Neural cell (in vitro differentiated cells): ENCODE measurements around the gene PCDH1. TPM values are rescaled to one million over a fixed set of nuclear protein-coding genes. Genes with fewer than 3 reads are reported as not detected.

Source experiments
- H2AFZ ChIP-seq: fragments of 200-600, 300-800 bp; sonication (generic), shearing (Covaris generic); 2 replicates; pipeline ENCODE4 v1.6.0; 2014; ENCODE audit warnings: low read depth, mild to moderate bottlenecking, antibody characterized with exemption, low read length, moderate library complexity
- H3F3A ChIP-seq: fragments of 200-600 bp; shearing (Covaris generic); 2 replicates; pipeline ENCODE4 v1.6.1; 2016; ENCODE audit warnings: mild to moderate bottlenecking, moderate library complexity, mixed read lengths, antibody characterized with exemption, low read length; ENCODE audit not compliant: insufficient read depth, poor library complexity, severe bottlenecking
- H3K27ac ChIP-seq: fragments of 200-600, 300-800 bp; sonication (generic), shearing (Covaris generic); 2 replicates; pipeline ENCODE4 v1.5.1; 2014; ENCODE audit warnings: mild to moderate bottlenecking, low read length, moderate library complexity
- H3K27me3 ChIP-seq: fragments of 300-800, 200-600 bp; sonication (generic), shearing (Covaris generic); 2 replicates; pipeline ENCODE4 v1.6.0; 2014; ENCODE audit warnings: mild to moderate bottlenecking, low read depth, low read length, moderate library complexity; ENCODE audit not compliant: insufficient read depth
- H3K36me3 ChIP-seq: fragments of 300-800, 200-600 bp; sonication (generic), shearing (Covaris generic); 2 replicates; pipeline ENCODE4 v1.5.1; 2014; ENCODE audit warnings: mild to moderate bottlenecking, antibody characterized with exemption, low read length, moderate library complexity; ENCODE audit not compliant: insufficient read depth
- H3K4me2 ChIP-seq: fragments of 300-800, 200-600 bp; sonication (generic), shearing (Covaris generic); 2 replicates; pipeline ENCODE4 v1.6.0; 2014; ENCODE audit warnings: mild to moderate bottlenecking, low read length
- H3K4me3 ChIP-seq: fragments of 300-800, 200-600 bp; sonication (generic), shearing (Covaris generic); 2 replicates; pipeline ENCODE4 v1.5.1; 2014; ENCODE audit warnings: mild to moderate bottlenecking, low read length, moderate library complexity
- H3K79me2 ChIP-seq: fragments of 200-600 bp; shearing (Covaris generic); replicated peaks from 2 replicates; pipeline ENCODE4 v1.6.0; 2014; ENCODE audit warnings: mild to moderate bottlenecking, low read length, moderate library complexity; ENCODE audit not compliant: insufficient read depth
- H3K9ac ChIP-seq: fragments of 300-800, 200-600 bp; sonication (generic), shearing (Covaris generic); 2 replicates; pipeline ENCODE4 v1.6.1; 2016; ENCODE audit warnings: mild to moderate bottlenecking, low read length, mixed read lengths
- H3K9me2 ChIP-seq: fragments of 200-600 bp; shearing (Covaris generic); 2 replicates; pipeline ENCODE4 v1.6.1; 2016; ENCODE audit warnings: mild to moderate bottlenecking, low read length, mixed read lengths; ENCODE audit not compliant: insufficient read depth
- H3K9me3 ChIP-seq: fragments of 200-600, 300-800 bp; sonication (generic), shearing (Covaris generic); 2 replicates; pipeline ENCODE4 v1.6.1; 2016; ENCODE audit warnings: mild to moderate bottlenecking, mixed run types, low read length, moderate library complexity, mixed read lengths
- H4K20me1 ChIP-seq: fragments of 200-600 bp; shearing (Covaris generic); 2 replicates; pipeline ENCODE4 v1.6.1; 2016; ENCODE audit warnings: mild to moderate bottlenecking, mixed run types; ENCODE audit not compliant: insufficient read depth
- CTCF ChIP-seq: fragments of 450-650 bp; IDR thresholded peaks from 2 replicates; pipeline ENCODE4 v1.5.1; 2014; ENCODE audit warnings: antibody characterized with exemption, mild to moderate bottlenecking, moderate library complexity; ENCODE audit not compliant: poor library complexity, severe bottlenecking
- EP300 ChIP-seq: fragments of 450-650 bp; conservative IDR thresholded peaks from 2 replicates; pipeline ENCODE4 v1.6.1; 2014; ENCODE audit warnings: antibody characterized with exemption, mild to moderate bottlenecking, moderate library complexity; ENCODE audit not compliant: poor library complexity, severe bottlenecking
- EZH2 ChIP-seq: fragments of 200-600, 300-800 bp; shearing (Covaris generic), sonication (generic); IDR thresholded peaks from 2 replicates; pipeline ENCODE4 v1.6.1; 2014; ENCODE audit warnings: antibody characterized with exemption, low read length, borderline replicate concordance, mild to moderate bottlenecking; ENCODE audit not compliant: insufficient read depth, poor library complexity, severe bottlenecking
- MXI1 ChIP-seq: fragments of 450-650 bp; conservative IDR thresholded peaks from 2 replicates; pipeline ENCODE4 v1.6.1; 2014; ENCODE audit warnings: antibody characterized with exemption, mild to moderate bottlenecking; ENCODE audit not compliant: poor library complexity, severe bottlenecking
- POLR2AphosphoS5 ChIP-seq: IDR thresholded peaks from 2 replicates; pipeline ENCODE4 v1.6.1; 2012
- RAD21 ChIP-seq: fragments of 450-650 bp; conservative IDR thresholded peaks from 2 replicates; pipeline ENCODE4 v1.6.1; 2014; ENCODE audit warnings: antibody characterized with exemption, mild to moderate bottlenecking, moderate library complexity
- REST ChIP-seq: IDR thresholded peaks from 2 replicates; pipeline ENCODE4 v1.6.1; 2012; ENCODE audit warnings: borderline replicate concordance
- SMC3 ChIP-seq: fragments of 450-650 bp; conservative IDR thresholded peaks from 2 replicates; pipeline ENCODE4 v1.6.1; 2014; ENCODE audit warnings: antibody characterized with exemption, mild to moderate bottlenecking, moderate library complexity; ENCODE audit not compliant: poor library complexity
- TAF1 ChIP-seq: IDR thresholded peaks from 2 replicates; pipeline ENCODE4 v1.6.1; 2012; ENCODE audit warnings: low read depth
- polyA plus RNA-seq: library from polyadenylated mRNA; depleted of rRNA; stranded (reverse); fragments of >200 nt; gene quantifications from 2 replicates; pipeline ENCODE4 v1.2.3, GENCODE V29; 2014

PCDH1 gene
- polyA plus RNA-seq, 1 donor from 2014 or later = 13.9 TPM

GRCh38 chr5:141817631-141818030 lies 60.6 kb downstream of the PCDH1 start:
- H3K9me2 ChIP-seq = no peaks in the 10 kb centered on the region
- no peak overlapping the region for H3K4me3 ChIP-seq
- H3K27ac ChIP-seq = no peak overlapping the region
- no peak overlapping the region for H3K4me2 ChIP-seq
- TF ChIP-seq CTCF = no peak
- no peak for TF ChIP-seq RAD21
- no peak for TF ChIP-seq POLR2AphosphoS5
- TF ChIP-seq EP300 = no peak
- TF ChIP-seq TAF1 = no peak
- no peak for TF ChIP-seq MXI1
- no peak for TF ChIP-seq REST
- TF ChIP-seq SMC3 = no peak
- no peak for TF ChIP-seq EZH2
- no peak overlapping the region for H2AFZ ChIP-seq
- H3K9me3 ChIP-seq = no peaks in the 10 kb centered on the region
- no peaks in the 10 kb centered on the region for H4K20me1 ChIP-seq
- H3K79me2 ChIP-seq = no peaks in the 10 kb centered on the region
- no peaks in the 10 kb centered on the region for H3K36me3 ChIP-seq
- no peak overlapping the region for H3K9ac ChIP-seq
- no peaks in the 10 kb centered on the region for H3K27me3 ChIP-seq
- no peaks in the 10 kb centered on the region for H3F3A ChIP-seq

- H3K4me3 ChIP-seq = no peak overlapping the region
- H3K9me3 ChIP-seq = no peaks in the 10 kb centered on the region
- no peaks in the 10 kb centered on the region for H3K9me2 ChIP-seq
- H2AFZ ChIP-seq = no peak overlapping the region
- no peaks in the 10 kb centered on the region for H3F3A ChIP-seq
- H3K9ac ChIP-seq = peak overlapping the region; percentile 29
- no peak overlapping the region for H3K4me2 ChIP-seq
- H3K27ac ChIP-seq = peak overlapping the region; percentile 51
- TF ChIP-seq SMC3 = no peak
- no peak for TF ChIP-seq EZH2
- no peak for TF ChIP-seq MXI1
- TF ChIP-seq POLR2AphosphoS5 = no peak
- TF ChIP-seq EP300 = no peak
- no peak for TF ChIP-seq CTCF
- no peak for TF ChIP-seq REST
- no peak for TF ChIP-seq TAF1
- no peak for TF ChIP-seq RAD21
- no peaks in the 10 kb centered on the region for H4K20me1 ChIP-seq
- no peaks in the 10 kb centered on the region for H3K27me3 ChIP-seq
- H3K36me3 ChIP-seq = no peaks in the 10 kb centered on the region
- no peaks in the 10 kb centered on the region for H3K79me2 ChIP-seq
These were observed 61.4 kb downstream of the PCDH1 start for GRCh38 chr5:141816598-141817399.
